Activated CD8-positive, alpha-beta T cell treated with anti-CD3 and anti-CD28 coated beads for 36 hours (primary cell): Measurements from ENCODE around the gene FANCG. TPM values are rescaled to one million over a fixed set of nuclear protein-coding genes. Genes with fewer than 3 reads are reported as not detected.

Experiments
- ATAC-seq: fragments of 200-7000 bp; cut with Tn5 transposase; one replicate; pipeline ENCODE4 v1.10.0; 2021; ENCODE audit warnings: mild to moderate bottlenecking, moderate library complexity
- CTCF ChIA-PET: fragments of 350-600 bp; sonication (Branson Sonifier 250); formaldehyde crosslinking; loops from one replicate; lab custom pipeline; 2021; ENCODE audit warnings: antibody characterized with exemption; lab: Charles Lee
- POLR2A ChIA-PET: fragments of 350-600 bp; sonication (Branson Sonifier 250); formaldehyde crosslinking; loops from one replicate; lab custom pipeline; 2021; ENCODE audit warnings: antibody characterized with exemption; lab: Charles Lee
- DNase-seq: peaks from one replicate; pipeline ENCODE4 v3.0.0-alpha.2; 2020
- H3K27ac Mint-ChIP-seq: one replicate; pipeline ENCODE4 v1.8.0; 2021; ENCODE audit warnings: mild to moderate bottlenecking, mixed read lengths
- H3K27me3 Mint-ChIP-seq: one replicate; pipeline ENCODE4 v1.8.0; 2021; ENCODE audit warnings: mixed read lengths
- H3K36me3 Mint-ChIP-seq: one replicate; pipeline ENCODE4 v1.8.0; 2021; ENCODE audit warnings: low read depth, mixed read lengths
- H3K4me1 Mint-ChIP-seq: one replicate; pipeline ENCODE4 v1.8.0; 2021; ENCODE audit warnings: low read depth, mixed read lengths
- H3K4me3 Mint-ChIP-seq: one replicate; pipeline ENCODE4 v1.8.0; 2021; ENCODE audit warnings: mild to moderate bottlenecking, moderate library complexity, mixed read lengths
- H3K9me3 Mint-ChIP-seq: one replicate; pipeline ENCODE4 v1.8.0; 2021; ENCODE audit warnings: mixed read lengths
- intact Hi-C: fragments of 100-400 bp; cut with micrococcal nuclease; formaldehyde crosslinking; loops from one replicate; pipeline ENCODE4 v1.10.0; 2022
- total RNA-seq, 2 experiments: library from RNA; stranded (reverse); gene quantifications; one replicate each; pipeline ENCODE4 v1.2.3, GENCODE V29; 2021
- TF ChIP-seq, protein P1 (sequence below): fragments of 200-600 bp; IDR thresholded peaks from one replicate; pipeline ENCODE4 v1.8.0; 2022; ENCODE audit warnings: antibody characterized with exemption, mild to moderate bottlenecking

Gene FANCG
- total RNA-seq, 2 experiments from 2014 or later, result 91.5 to 94.0 TPM

DNA sequence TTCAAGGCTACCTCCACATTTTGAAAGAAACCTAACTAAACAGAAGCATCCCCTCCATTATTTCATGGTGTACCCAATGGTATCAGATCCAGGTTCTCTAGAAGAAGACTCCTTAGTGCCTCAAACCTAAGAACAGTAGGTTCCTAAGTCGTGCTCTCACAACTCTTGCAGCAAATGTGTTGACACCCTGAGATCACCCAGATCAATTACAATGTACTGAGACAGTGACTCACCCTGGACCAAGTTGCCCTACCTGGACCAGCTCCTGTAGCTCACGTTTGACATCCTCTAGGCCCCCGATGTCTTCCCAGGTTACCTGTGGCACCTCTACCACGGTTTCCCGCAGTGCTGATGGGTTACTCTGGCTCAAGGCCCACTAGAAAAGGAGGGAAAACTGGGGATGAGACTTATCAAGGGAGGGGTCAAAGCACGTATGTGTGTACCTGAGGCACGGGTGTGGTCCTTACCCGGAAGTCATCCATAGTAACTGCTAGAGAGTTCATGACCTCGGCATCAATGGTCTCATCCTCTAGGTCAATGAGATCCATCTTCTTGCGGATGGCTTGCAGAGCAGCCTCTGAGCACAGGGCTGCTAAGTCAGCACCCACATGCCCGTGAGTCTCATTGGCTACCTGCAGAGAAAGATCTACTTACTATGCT is 19.1 kb downstream of the FANCG start:
- Mint-ChIP-seq H3K27ac (peak overlapping the region; percentile 22), H3K9me3 (no peaks in the 10 kb centered on the region), H3K4me1 (no peaks in the 10 kb centered on the region), H3K36me3 (peaks cover 84% of the 10 kb centered on the region), H3K27me3 (no peaks in the 10 kb centered on the region), H3K4me3 (no peak overlapping the region)
- no peak for DNase-seq
- TF ChIP-seq, protein P1, sequence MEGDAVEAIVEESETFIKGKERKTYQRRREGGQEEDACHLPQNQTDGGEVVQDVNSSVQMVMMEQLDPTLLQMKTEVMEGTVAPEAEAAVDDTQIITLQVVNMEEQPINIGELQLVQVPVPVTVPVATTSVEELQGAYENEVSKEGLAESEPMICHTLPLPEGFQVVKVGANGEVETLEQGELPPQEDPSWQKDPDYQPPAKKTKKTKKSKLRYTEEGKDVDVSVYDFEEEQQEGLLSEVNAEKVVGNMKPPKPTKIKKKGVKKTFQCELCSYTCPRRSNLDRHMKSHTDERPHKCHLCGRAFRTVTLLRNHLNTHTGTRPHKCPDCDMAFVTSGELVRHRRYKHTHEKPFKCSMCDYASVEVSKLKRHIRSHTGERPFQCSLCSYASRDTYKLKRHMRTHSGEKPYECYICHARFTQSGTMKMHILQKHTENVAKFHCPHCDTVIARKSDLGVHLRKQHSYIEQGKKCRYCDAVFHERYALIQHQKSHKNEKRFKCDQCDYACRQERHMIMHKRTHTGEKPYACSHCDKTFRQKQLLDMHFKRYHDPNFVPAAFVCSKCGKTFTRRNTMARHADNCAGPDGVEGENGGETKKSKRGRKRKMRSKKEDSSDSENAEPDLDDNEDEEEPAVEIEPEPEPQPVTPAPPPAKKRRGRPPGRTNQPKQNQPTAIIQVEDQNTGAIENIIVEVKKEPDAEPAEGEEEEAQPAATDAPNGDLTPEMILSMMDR, result no peak
- CTCF ChIA-PET, result interaction anchor here (5.2 kb wide), 1 partner anchor 9 kb away, joined by 35 read pairs; no protein-coding TSS in a partner anchor
- ATAC-seq, result no peak
- intact Hi-C loops, result no loop called here
- POLR2A ChIA-PET, result interaction anchor here (0.7 to 2.1 kb wide), 4 partner anchors 10 to 262 kb away, joined by 3 to 10 read pairs (median 6); no protein-coding TSS in a partner anchor

DNA sequence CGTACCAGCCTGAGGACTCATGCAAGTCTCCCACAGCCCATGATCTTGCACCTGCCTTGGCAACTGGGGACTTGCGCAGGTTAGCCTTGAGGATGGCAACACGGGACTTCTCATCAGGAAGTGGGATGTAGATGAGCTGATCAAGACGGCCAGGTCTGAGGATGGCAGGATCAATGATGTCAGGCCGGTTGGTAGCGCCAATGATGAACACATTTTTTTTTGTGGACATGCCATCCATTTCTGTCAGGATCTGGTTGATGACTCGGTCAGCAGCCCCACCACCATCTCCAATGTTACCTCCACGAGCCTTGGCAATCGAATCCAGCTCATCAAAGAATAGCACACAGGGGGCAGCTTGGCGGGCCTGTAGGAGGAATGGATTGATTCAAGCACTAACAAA is 20.3 kb downstream of the FANCG start:
- Mint-ChIP-seq H3K27me3 (no peaks in the 10 kb centered on the region), H3K4me1 (no peaks in the 10 kb centered on the region), H3K27ac (peak overlapping the region; percentile 31), H3K9me3 (no peaks in the 10 kb centered on the region), H3K36me3 (peaks cover 82% of the 10 kb centered on the region), H3K4me3 (no peak overlapping the region)
- CTCF ChIA-PET, result no interaction called here
- POLR2A ChIA-PET, result interaction anchor here (0.8 to 1.6 kb wide), 3 partner anchors 8 to 12 kb away, joined by 3 to 8 read pairs (median 6); no protein-coding TSS in a partner anchor
- TF ChIP-seq, protein P1, result no peak
- DNase-seq, result no peak
- no peak for ATAC-seq
- intact Hi-C loops, result no loop called here

- TF ChIP-seq, protein P1, result no peak
- no peaks in the 10 kb centered on the region for H3K9me3 Mint-ChIP-seq
- POLR2A ChIA-PET, result interaction anchor here (1.1 to 2.9 kb wide), 2 partner anchors 11 to 15 kb away, joined by 8 to 14 read pairs; partner anchors contain the start of gene VCP
Observed at GRCh38 chr9:35057271-35057620, 22.5 kb downstream of the FANCG start.

DNA sequence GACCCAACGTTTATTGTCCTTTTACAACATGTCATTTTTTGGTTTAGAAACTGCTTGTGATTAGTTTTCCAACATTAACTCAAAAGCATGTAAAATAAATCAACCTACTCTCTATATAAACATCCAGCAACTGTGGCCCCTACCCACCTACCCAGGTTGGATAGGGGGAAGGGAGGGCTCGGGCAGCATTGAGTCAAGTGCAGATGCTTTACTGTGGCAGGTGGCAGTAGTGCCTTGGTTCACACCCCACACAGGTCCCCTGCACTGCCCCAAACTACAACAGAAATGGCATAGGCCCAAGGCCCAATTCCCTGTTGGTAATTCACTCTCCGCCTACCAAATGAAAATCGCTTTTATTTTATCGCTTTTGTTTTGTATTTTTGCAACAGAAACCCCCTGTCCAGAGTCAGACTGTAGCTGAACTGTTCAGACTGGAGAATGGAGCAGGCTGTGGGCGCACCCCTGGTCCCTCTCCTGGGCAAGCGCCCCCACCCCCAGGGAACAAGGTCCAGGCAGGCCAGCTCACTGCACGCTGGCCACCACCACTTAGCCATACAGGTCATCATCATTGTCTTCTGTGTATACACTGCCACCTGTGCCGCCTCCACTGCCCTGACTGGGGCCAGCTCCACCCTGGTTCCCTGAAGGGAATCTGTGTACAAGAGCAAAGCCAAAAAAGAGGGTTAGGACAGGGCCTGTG is 23.0 kb downstream of the FANCG start:
- Mint-ChIP-seq H3K27me3 (no peaks in the 10 kb centered on the region), H3K36me3 (peaks cover 67% of the 10 kb centered on the region), H3K4me3 (no peak overlapping the region), H3K9me3 (no peaks in the 10 kb centered on the region), H3K4me1 (no peaks in the 10 kb centered on the region), H3K27ac (no peak overlapping the region)
- ChIA-PET POLR2A (interaction anchor here (1.1 to 2.9 kb wide), 2 partner anchors 12 to 15 kb away, joined by 8 to 14 read pairs; partner anchors contain the start of gene VCP), CTCF (interaction anchor here (1.4 kb wide), 1 partner anchor 15 kb away, joined by 3 read pairs; no protein-coding TSS in a partner anchor)
- DNase-seq (no peak), ATAC-seq (no peak)
- intact Hi-C loops, result no loop called here
- TF ChIP-seq, protein P1, result no peak

More at GRCh38 chr9:35057271-35057620, 22.5 kb downstream of the FANCG start:
- DNase-seq (no peak), ATAC-seq (no peak)
- H3K4me3 Mint-ChIP-seq, result no peak overlapping the region
- peaks cover 72% of the 10 kb centered on the region for H3K36me3 Mint-ChIP-seq
- H3K4me1 Mint-ChIP-seq, result no peaks in the 10 kb centered on the region
- intact Hi-C loops, result no loop called here
- no peaks in the 10 kb centered on the region for H3K27me3 Mint-ChIP-seq
- H3K27ac Mint-ChIP-seq, result no peak overlapping the region
- CTCF ChIA-PET, result interaction anchor here (1.4 kb wide), 1 partner anchor 14 kb away, joined by 3 read pairs; no protein-coding TSS in a partner anchor
